ENCODE results near the gene MAOB.
"Not testable (repeated sequence)": the region's sequence is repeated elsewhere in the genome, so short reads cannot be mapped to it uniquely, and the experiment has no call there.

MAOB gene

DNA sequence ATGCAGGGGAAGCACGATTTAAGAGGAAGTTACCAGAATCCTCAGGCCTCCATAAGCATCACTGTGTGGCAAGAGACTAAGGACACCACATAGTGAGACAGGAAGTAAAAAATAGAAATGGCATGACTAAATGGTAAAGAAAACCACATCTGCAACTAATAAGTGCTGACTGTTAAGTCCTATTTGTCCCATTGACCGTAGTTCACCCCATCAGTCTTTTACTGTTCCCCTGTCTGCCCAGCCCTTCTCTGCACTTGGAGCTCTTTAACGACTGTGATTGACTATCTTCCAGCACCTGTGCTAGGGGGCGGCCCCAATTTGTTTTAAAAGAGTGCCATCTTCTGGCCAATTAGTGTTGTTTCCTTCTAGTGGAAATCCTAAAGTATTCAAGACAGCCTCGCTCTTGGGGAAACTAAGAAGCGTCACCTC, 132.0 kb downstream of the MAOB start:
- peak; percentile 2 to 16 for DNase-seq

DNA sequence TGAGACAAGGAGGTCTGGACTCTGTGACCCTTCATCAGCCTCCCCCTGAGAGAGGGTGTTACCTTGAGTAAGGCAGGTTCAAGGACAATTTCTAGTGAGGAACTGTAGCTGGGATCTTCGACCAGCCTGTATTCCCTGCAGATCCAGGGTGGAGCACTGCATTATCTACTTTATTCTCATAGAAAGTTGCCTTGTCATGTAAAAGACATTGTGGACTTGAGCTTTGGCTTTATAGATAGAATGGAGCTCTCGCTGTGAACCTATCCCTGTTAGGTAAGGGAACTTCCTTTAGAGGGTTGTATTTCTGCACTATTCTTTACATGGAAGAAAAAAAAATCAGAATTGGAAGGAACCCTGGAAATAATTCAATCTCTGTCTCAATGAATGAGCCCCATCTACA, 134.8 kb downstream of the MAOB start:
- DNase-seq: no peak

DNA sequence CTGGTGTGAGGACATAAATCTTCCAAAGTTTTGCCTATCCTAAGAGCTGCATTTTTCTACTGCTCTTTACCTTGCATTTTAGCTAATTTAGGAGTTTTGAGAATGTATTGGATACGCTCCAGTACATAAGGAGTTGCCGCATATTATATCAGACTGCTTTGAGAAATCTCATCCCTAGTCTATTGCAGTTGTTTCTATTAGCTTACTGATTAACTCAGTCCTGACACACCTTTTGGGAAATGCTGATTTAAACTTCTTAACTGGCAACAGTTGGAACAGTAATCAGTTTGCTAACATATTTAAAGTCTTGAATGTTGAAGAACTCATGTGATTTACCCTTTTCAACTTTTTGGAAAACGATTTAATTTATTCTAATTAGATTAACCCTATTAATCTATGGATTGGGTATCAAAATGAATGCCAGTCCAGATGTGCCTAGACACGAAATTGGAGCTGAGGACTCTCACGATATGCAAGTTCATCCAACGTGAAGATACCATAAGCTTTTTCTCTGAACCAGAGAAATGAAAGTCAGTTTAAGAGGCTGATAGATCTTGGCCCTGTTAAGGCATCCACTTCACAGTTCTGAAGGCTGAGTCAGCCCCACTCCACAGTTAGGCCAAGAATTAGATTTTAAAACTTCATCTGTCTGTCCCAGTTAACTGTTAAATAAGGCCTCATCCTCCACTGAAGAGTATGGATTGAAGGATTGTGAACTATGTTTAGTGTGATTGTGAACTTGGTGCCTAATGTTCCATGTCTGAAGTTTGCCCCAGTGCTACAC, 136.1 kb downstream of the MAOB start:
- DNase-seq: no peak

DNA sequence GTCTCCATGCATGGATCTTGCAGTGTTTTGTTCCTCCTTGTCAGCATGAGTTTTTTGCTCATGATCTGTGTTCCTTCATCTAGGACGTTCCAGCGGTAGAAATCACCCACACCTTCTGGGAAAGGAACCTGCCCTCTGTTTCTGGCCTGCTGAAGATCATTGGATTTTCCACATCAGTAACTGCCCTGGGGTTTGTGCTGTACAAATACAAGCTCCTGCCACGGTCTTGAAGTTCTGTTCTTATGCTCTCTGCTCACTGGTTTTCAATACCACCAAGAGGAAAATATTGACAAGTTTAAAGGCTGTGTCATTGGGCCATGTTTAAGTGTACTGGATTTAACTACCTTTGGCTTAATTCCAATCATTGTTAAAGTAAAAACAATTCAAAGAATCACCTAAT, 138.0 kb downstream of the MAOB start:
- no peak for DNase-seq

DNA sequence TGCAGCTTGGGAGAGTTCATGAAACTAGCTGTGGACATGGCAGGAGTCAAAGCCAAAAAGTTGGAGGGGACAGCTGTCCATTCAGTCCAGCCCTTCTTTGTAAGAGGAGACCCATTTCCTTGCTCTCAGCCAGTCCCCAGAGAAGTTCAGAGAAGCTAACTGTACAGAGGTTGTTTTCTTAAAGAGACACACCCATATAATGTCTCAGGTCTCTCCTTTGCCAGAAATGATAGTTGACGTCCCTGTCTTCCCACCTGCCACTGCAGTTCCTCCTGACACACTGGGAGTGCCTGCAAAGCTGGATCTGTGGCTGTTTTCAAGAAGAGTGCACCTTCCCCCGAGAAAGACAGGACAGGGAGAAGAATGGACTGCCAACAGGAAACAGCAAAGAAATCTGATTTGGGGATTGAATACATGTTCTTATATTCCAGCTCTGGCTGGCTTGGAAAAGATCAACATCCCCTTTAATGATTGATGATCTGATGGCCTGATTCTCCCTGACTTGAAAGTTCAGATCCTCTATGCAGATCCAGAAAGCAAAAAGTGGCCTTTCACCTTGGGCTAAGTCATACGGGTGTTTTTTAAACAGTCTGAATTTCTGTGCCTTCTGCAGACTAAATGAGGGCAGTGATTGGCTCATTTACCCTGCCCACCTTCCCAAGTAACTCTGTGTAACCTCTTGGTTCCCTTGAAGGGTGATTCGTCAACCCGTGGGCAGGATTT, 139.0 kb downstream of the MAOB start:
- no peak for DNase-seq

DNA sequence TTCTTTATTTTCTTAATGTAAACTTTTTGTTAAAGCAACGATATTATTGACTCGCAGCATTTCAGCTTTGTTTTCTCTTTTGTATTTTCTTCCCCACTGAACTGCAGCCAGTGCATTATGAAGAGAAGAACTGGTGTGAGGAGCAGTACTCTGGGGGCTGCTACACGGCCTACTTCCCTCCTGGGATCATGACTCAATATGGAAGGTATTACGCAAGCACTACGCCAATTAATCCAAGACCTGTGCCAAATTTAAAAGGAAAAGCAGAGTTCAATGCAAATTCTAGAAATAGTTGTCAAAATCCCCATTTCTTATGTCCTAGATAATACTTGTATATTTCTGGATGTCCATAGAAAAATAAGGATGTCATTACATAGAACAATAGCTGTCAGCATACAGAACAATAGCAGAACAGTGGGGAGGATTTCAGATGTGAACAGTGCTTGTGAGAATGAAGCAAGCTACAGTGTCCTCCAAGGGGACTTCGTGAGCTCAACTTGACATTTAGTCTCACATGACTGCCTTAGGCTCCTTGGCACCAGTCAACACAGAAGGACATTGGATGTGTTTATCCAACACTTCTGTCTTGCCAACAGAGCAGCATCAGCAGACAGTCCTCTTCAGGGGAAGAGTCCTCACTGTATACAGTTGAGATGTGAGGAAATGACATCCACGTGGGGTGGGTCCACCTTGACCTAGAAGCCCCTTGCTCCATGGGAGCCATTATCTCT, 140.2 kb downstream of the MAOB start:
- DNase-seq: no peak

DNA sequence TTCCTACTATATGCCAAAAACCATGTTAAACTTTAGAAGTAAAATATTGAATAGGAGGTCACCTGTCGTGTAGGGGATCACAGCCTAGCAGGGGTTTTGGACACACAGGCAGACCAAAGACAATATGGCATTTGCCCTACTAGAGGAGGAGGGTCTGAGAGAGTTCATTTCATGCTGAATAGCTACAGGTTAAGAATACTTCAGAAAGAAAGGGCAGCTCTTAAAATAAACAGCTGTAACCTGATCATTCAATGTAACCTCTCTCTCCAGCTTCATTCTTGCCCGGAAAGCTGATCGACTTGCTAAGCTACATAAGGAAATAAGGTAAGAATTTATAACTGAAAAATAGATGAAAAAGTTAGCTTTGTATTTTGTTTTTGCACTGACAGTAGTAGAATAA, 146.3 kb downstream of the MAOB start:
- DNase-seq: no peak

DNA sequence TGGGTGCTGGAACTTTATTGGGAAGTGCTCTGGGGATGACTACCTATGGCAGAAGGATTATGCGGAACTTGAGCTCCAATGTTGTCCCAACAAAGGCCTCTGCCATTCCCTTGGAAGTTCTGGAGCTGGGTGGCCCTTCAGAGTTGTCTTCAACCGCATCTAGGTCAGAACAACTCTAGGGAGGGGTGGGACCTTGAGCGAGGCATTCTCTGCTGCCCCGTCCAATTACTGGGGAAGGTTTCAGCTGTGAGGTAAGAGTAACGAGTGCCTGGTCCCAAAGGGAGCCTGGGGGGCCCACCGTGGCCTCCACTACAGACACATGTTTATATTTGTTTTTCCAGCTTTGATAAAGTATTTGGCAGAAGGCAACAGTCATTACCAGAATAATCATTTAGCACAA, 146.7 kb downstream of the MAOB start:
- DNase-seq: no peak

DNA sequence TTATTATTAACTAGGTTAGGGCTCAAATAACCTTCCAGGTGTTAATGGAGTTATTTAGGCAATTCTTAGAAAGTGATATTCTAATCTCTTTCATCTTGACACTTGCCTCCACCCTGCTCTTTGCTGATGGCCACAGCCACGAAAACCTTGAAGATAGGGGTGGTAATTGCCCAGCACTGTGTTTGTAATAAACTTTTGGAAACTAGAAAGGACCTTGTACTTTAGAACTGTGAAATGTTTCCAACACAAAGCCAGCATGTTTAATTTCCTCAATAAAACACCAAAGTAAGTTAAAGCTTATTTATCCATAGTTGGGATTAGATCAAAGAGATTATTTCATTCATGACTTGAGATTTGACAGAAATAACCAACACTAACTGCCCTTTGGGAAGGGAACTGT, 147.8 kb downstream of the MAOB start:
- DNase-seq: no peak

DNA sequence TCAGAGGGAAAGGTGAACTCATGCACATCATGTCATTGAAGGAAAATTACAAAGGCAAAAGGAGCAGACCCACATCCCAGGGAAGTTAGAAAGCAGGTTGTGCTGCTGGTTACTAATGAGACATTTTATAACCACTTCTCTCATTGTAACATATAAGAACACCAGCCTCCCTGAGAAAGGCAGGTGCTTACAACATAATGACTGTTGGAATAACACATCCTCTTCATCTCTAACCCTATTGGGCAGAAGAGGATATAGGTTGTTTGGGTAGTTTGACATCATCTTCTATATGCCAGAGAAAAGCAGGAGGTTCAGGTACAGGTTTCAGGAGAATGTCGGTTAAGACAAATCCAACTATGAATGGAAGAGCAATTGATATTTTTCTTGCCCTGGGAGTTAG, 148.6 kb downstream of the MAOB start:
- DNase-seq: no peak

DNA sequence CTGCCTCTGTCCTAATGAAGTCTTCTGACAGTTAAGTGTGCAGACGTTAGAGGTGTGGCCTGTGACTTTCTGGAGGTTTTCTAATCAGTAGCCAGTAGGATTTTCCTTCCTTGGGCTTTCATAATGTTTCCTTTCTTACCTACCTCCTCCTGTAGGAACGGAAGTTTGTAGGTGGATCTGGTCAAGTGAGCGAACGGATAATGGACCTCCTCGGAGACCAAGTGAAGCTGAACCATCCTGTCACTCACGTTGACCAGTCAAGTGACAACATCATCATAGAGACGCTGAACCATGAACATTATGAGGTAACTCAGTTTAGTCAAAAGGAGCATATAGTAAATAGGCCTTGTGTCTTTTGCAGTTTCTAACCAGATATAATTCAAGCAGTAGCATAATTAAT, 151.2 kb downstream of the MAOB start:
- no peak for DNase-seq

DNA sequence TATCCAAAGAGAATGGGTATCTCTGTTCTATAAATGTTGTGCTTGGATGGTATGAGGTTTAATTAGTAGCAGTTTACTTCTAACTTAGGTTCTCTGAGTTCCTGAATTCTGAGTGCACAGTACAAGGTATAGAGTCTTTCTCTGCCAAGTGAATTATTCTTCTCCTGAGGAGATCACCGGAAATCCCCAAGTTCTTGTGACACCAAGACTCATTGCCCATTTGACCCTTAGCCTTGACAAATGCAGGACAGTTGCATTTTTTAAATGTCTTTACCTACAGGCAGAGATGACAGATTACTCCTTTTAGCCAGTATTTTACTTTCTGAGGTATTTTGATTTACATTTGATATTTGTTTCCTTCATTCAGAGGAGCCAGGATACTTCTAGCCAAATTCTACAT, 153.3 kb downstream of the MAOB start:
- DNase-seq: no peak

DNA sequence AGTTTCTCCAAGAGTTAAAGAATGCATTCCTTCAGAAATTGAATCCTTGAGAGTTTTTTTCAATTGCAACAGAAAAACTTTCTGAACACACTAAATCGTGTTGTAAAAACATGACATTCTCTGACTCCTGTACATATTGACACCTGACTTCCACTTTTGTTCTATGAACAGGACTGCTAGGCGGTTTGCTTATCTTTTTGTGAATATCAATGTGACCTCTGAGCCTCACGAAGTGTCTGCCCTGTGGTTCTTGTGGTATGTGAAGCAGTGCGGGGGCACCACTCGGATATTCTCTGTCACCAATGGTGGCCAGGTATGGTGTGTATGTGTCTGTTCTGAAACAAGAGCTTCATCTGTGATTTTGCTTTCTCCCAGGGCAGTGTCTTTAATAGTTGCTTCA, 154.2 kb downstream of the MAOB start:
- no peak for DNase-seq

DNA sequence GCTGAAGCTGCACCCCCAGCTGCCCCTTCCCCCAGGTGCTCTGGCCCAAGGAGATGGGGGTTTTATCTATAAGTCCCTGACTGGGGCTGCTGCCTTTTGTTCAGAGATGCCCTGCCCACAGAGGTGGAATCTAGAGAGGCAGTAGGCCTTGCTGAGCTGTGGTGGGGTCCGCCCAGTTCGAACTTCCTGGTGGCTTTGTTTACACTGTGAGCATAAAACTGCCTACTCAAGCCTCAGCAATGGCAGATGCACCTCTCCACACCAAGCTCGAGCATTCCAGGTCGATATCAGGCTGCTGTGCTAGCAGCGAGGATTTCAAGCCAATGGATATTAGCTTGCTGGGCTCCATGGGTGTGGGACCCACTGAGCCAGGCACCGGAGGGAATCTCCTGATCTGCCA, 155.0 kb downstream of the MAOB start:
- not testable (repeated sequence) for DNase-seq

DNA sequence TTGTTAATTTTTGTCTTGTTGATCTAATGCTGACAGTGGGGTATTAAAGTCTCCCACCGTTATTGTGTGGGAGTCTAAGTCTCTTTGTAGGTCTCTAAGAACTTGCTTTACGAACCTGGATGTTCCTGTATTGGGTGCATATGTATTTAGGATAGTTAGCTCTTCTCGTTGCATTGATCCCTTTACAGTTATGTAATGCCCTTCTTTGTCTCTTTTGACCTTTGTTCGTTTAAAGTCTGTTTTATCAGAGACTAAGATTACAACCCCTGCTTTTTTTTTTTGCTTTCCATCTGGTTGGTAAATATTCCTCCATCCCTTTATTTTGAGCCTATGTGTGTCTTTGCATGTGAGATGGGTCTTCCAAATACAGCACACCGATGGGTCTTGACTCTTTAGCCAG, 157.0 kb downstream of the MAOB start:
- DNase-seq: not testable (repeated sequence)

DNA sequence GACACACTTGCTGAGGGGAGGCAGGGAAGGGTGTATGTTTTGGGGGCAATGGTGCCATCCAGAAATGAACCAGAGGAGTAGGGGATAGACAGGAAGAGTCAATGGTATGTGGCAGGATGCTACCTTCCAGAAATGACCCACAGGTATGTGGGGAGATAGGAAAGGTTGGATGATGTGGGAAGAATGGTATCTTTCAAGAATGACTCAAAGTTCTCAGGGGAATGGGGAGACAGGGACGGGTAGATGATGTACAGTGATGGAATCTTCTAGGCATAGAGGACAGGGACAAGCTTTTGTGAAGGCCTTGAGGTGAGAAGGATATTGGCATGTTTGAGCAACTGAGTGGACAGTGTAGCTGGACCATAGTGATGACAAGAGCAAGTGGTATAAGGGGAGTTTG, 161.3 kb downstream of the MAOB start:
- DNase-seq: no peak

DNA sequence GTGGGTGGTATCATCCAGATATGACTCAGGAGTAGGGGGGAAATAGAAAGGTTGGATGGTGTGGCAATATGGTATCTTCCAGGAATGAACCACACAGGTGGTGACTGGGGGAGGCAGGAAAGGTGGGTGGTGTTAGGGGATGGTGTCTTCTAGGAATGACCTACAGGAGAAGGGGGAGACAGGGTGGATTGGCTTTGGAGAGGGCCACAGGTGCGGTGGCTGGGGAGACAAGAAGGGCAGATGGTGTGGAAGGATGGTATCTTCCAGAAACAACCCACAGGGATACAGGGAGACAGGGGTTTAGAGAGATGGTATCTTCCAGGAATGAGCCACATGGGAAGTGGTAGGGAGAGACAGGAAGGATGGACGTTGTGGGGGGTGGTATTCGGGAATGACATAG, 162.2 kb downstream of the MAOB start:
- DNase-seq: no peak

DNA sequence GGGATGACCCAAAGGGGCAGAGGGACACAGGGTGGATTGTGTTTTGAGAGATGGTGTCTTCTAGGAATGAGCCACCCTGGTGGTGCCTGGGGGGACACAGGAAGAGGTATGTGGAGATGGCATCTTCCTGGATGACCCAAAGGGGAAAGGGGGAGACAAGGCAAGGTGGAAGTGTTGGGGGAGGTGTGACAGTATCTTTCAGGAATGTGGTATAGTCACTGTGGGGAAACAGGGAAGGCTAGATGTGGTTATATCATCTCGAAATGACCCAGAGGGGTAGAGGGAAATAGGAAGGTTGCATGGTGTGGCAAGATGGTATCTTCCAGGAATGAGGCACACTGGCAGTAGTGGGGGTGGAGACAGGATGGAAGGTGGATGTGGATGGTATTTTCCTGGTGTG, 163.3 kb downstream of the MAOB start:
- no peak for DNase-seq

DNA sequence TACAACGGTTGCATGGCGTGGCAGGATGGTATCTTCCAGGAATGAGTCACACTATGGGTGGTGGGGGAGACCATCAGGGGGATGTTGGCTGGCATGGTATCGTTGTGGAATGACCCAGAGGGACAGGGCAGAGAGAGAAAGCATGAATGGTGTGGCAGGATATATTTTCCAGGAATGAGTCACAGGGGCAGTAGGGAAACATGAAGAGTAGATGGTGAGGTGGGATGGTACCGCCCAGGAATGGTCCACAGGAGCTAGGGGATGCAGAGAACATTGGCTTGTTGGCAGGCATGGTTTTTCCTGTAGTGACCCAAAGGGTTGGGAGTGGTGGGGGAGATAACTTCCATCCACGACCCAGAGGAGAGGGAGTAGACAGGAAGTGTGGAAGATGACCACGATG, 163.7 kb downstream of the MAOB start:
- DNase-seq: no peak

DNA sequence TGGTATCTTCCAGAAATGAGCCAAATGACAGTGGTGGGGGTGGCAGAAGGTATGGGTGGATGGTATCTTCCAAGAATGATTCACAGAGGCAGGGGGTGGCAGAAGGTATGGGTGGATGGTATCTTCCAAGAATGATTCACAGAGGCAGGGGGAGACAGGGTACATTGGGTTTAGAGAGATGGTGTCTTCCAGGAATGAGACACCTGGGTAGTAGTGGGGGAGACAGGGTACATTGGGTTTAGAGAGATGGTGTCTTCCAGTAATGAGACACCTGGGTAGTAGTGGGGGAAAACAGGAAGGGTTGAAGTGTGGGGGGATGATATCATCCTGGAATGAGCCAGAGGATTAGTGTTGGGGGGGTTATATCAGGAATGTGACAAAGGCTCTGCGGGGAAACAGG, 164.2 kb downstream of the MAOB start:
- no peak for DNase-seq

DNA sequence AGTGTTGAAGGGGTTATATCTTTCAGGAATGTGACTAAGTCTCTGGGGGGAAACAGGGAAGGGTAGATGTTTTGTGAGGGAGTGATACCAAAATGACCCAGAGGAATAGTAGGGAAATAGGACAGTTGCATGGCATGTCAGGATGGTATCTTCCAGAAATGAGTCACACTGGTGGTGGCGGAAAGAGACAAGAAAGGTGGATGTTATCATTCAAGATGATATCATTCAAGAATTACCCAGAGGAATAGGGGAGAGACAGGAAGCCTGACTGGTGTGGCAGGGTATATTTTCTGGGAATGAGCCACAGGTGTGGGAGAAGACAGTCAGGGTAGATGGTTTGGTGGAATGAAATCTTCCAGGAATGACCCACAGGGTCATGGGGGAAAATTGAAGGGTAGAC, 165.1 kb downstream of the MAOB start:
- DNase-seq: no peak

DNA sequence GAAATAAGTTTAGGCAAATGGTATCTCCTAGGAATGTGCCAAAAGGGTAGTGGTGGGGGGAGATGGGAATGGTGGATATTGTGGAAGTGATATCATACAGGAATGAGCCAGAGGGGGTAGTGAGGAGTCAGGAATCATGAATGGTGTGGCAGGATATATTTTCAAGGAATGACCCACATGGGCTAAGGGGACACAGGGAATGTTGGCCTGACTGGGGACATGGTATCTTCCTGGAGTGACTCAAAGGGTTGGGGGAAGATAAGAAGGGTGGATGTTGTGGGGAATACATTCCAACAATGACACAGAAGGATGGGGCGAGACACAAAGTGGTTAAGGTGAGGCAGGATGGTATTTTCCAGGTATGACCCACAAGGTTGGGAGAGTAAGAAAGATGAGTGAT, 165.6 kb downstream of the MAOB start:
- DNase-seq: no peak

All from stimulated activated CD4-positive, alpha-beta T cell treated with anti-CD3 and anti-CD28 coated beads, Interleukin-2, amount 100 ng/mL, for 48 hours (primary cell).